HepG2 (cell line): ENCODE measurements around the gene HOXD12. TPM values are rescaled to one million over a fixed set of nuclear protein-coding genes. Genes with fewer than 3 reads are reported as not detected.

Experiments used
- ARID4A ChIP-seq: sonication (generic); formaldehyde crosslinking; IDR thresholded peaks from 2 replicates; pipeline ENCODE4 v1.5.0; 2020; ENCODE audit warnings: mild to moderate bottlenecking, missing genetic modification reagents, borderline replicate concordance
- ATF6 ChIP-seq: sonication (generic); formaldehyde crosslinking; conservative IDR thresholded peaks from 2 replicates; pipeline ENCODE4 v1.4.0; 2020; ENCODE audit warnings: missing genetic modification reagents
- ATRX ChIP-seq: sonication (generic); formaldehyde crosslinking; IDR thresholded peaks from 2 replicates; pipeline ENCODE4 v1.4.0; 2020; ENCODE audit warnings: missing genetic modification reagents, borderline replicate concordance
- DPF2 ChIP-seq: sonication (generic); formaldehyde crosslinking; IDR thresholded peaks from 2 replicates; pipeline ENCODE4 v1.4.0; 2020; ENCODE audit warnings: mild to moderate bottlenecking, low read depth, missing genetic modification reagents, borderline replicate concordance
- EZH2 ChIP-seq: conservative IDR thresholded peaks from 2 replicates; pipeline ENCODE4 v1.6.1; 2012; ENCODE audit warnings: mild to moderate bottlenecking, low read depth, low read length, moderate library complexity
- GRHL1 ChIP-seq: sonication (generic); formaldehyde crosslinking; conservative IDR thresholded peaks from 2 replicates; pipeline ENCODE4 v1.8.0; 2022; ENCODE audit warnings: missing genetic modification reagents
- HMGA1 ChIP-seq: sonication (generic); formaldehyde crosslinking; conservative IDR thresholded peaks from 2 replicates; pipeline ENCODE4 v1.4.0; 2020; ENCODE audit warnings: missing genetic modification reagents
- HOXA9 ChIP-seq: sonication (generic); formaldehyde crosslinking; IDR thresholded peaks from 2 replicates; pipeline ENCODE4 v1.8.1; 2022; ENCODE audit warnings: missing genetic modification reagents, mild to moderate bottlenecking, moderate library complexity, borderline replicate concordance
- KMT2B ChIP-seq: IDR thresholded peaks from 2 replicates; pipeline ENCODE4 v1.6.1; 2016; ENCODE audit warnings: missing genetic modification reagents, missing compliant biosample characterization
- MZF1 ChIP-seq: sonication (generic); formaldehyde crosslinking; IDR thresholded peaks from 2 replicates; pipeline ENCODE4 v1.8.1; 2023; ENCODE audit warnings: mild to moderate bottlenecking, missing genetic modification reagents, borderline replicate concordance
- NCOR1 ChIP-seq: fragments of 200-600 bp; sonication (generic); IDR thresholded peaks from 2 replicates; pipeline ENCODE4 v1.7.0; 2017; ENCODE audit warnings: antibody characterized with exemption, low read length, borderline replicate concordance
- NR2F2 ChIP-seq: IDR thresholded peaks from 2 replicates; pipeline ENCODE4 v1.6.1; 2012; ENCODE audit warnings: low read depth, inconsistent platforms, borderline replicate concordance
- PHB2 ChIP-seq: fragments of 450-650 bp; IDR thresholded peaks from 2 replicates; pipeline ENCODE4 v1.6.1; 2018; ENCODE audit not compliant: partially characterized antibody
- POGZ ChIP-seq: sonication (generic); formaldehyde crosslinking; IDR thresholded peaks from 2 replicates; pipeline ENCODE4 v1.4.0; 2020; ENCODE audit warnings: mild to moderate bottlenecking, missing genetic modification reagents
- RNF2 ChIP-seq: fragments of 450-650 bp; conservative IDR thresholded peaks from 2 replicates; pipeline ENCODE4 v1.6.1; 2016; ENCODE audit warnings: low read depth
- YEATS4 ChIP-seq: sonication (generic); formaldehyde crosslinking; IDR thresholded peaks from 2 replicates; pipeline ENCODE4 v1.4.0; 2020; ENCODE audit warnings: missing genetic modification reagents, borderline replicate concordance
- ZFP1 ChIP-seq: IDR thresholded peaks from 2 replicates; pipeline ENCODE4 v1.6.1; 2016
- ZNF235 ChIP-seq: sonication (generic); formaldehyde crosslinking; IDR thresholded peaks from 2 replicates; pipeline ENCODE4 v1.8.1; 2023; ENCODE audit warnings: mild to moderate bottlenecking, missing genetic modification reagents, borderline replicate concordance
- ZNF441 ChIP-seq: sonication (generic); formaldehyde crosslinking; IDR thresholded peaks from 2 replicates; pipeline ENCODE4 v1.7.0; 2021; ENCODE audit warnings: missing genetic modification reagents, borderline replicate concordance
- ZNF660 ChIP-seq: sonication (generic); formaldehyde crosslinking; IDR thresholded peaks from 2 replicates; pipeline ENCODE4 v1.5.1; 2020; ENCODE audit warnings: mild to moderate bottlenecking, low read depth, missing genetic modification reagents, borderline replicate concordance
- ZNF749 ChIP-seq: sonication (generic); formaldehyde crosslinking; IDR thresholded peaks from 2 replicates; pipeline ENCODE4 v1.8.0; 2022; ENCODE audit warnings: mild to moderate bottlenecking, missing genetic modification reagents, moderate library complexity, borderline replicate concordance
- polyA plus RNA-seq, 8 experiments: library from polyadenylated mRNA; depleted of rRNA in 3 of 8; stranded (reverse) in 7 of 8; unstranded in 1 of 8; fragments of >200 nt; fragmentation: Illumina TruSeq in 4 of 8; extraction: Trizol in 4 of 8; gene quantifications; 2 replicates each; pipeline versions ENCODE4 v1.2.1 to v1.2.3, GENCODE V29; 2011 to 2016; ENCODE audit warnings: low read depth in 4 of 8, missing spikeins in 1 of 8, mixed read lengths in 1 of 8; ENCODE audit not compliant: insufficient read depth in 1 of 8
- total RNA-seq, 5 experiments: library from RNA; depleted of rRNA; stranded (reverse); fragments of >200 nt; fragmentation: Illumina TruSeq; extraction: Trizol; gene quantifications; 2 replicates each; pipeline ENCODE4 v1.2.3, GENCODE V29; 2016; ENCODE audit warnings: low read depth in 1 of 5

HOXD12 gene
- total and polyA plus RNA-seq, 2 of the 13 experiments (the other 11 are each of a cell fraction or from before 2014, with no cell fraction given), result not detected

GRCh38 chr2:176132205-176133171, 32.9 kb downstream of the HOXD12 start (continued):
- no peak for TF ChIP-seq ARID4A
- TF ChIP-seq ZNF749 (CRISPR knock-in tag), result no peak
- TF ChIP-seq ZNF660 (CRISPR knock-in tag), result no peak
- TF ChIP-seq HMGA1 (CRISPR knock-in tag), result no peak
- TF ChIP-seq KMT2B, result no peak
- no peak for TF ChIP-seq ATF6
- no peak for TF ChIP-seq ZFP1 (CRISPR knock-in tag)
- no peak for TF ChIP-seq YEATS4 (CRISPR knock-in tag)
- TF ChIP-seq PHB2, result no peak
- no peak for TF ChIP-seq MZF1
- TF ChIP-seq ZNF441 (CRISPR knock-in tag), result no peak
- peak; percentile 77 for TF ChIP-seq EZH2
- TF ChIP-seq ZNF235, result no peak
- TF ChIP-seq RNF2, result peak; percentile 51; the same call in 1 of the 2 replicates
- TF ChIP-seq POGZ (CRISPR knock-in tag), result no peak
- TF ChIP-seq HOXA9 (CRISPR knock-in tag), result no peak
- no peak for TF ChIP-seq NR2F2
- no peak for TF ChIP-seq ATRX (CRISPR knock-in tag)
- TF ChIP-seq DPF2 (CRISPR knock-in tag), result no peak
- TF ChIP-seq GRHL1, result no peak
- TF ChIP-seq NCOR1, result no peak
